Measurements from ENCODE around the gene JAKMIP1.

JAKMIP1 gene

DNA sequence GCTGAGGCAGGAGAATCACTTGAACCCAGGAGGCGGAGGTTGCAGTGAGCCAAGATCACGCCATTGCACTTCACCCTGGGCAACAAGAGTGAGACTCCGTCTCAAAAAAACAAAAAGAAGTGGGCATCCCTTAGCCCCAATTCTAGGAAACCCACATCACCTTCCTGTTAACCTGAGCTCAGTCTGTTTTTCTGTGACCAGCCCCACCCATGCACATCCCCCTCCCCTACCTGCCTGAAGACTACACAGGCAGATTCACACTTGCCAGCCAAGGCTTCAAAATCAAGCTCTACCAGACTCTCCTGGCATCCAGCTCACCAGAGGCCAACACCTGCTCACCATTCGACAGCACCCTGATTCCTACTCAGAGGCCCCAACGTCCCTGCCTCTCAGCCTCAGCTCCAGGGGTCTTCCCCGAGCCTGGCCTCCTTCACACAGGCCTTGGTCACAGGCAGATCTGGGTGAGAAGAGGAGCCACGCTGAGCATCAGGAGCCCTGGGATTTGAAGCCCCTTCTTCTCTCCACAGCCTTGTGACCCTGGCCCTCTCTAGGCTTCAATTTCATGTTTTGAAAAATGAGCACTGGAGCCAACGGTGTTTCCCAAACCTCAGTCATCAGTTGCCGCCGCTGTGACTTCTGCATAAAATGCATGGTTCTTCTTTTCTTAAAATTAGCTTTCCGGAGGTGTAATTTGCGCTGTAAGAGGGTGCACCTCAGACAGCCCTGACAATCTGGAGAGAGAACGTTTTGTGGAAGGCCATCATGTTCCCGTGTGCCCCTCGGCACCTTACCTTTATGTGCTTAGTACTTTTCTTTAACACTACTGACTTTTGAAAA lies 47.3 kb downstream of the JAKMIP1 start:
- no peak overlapping the region for H3K4me2 ChIP-seq (ENCODE audit: low read depth, low read length, poor library complexity, severe bottlenecking)
- H3K9ac ChIP-seq (ENCODE audit: low read depth, low read length, poor library complexity, severe bottlenecking): no peak overlapping the region
- H4K20me1 ChIP-seq (ENCODE audit: insufficient read depth, low read length, poor library complexity, severe bottlenecking): no peaks in the 10 kb centered on the region
- no peak overlapping the region for H2AFZ ChIP-seq (ENCODE audit: low read length)
- TF ChIP-seq, protein P1, sequence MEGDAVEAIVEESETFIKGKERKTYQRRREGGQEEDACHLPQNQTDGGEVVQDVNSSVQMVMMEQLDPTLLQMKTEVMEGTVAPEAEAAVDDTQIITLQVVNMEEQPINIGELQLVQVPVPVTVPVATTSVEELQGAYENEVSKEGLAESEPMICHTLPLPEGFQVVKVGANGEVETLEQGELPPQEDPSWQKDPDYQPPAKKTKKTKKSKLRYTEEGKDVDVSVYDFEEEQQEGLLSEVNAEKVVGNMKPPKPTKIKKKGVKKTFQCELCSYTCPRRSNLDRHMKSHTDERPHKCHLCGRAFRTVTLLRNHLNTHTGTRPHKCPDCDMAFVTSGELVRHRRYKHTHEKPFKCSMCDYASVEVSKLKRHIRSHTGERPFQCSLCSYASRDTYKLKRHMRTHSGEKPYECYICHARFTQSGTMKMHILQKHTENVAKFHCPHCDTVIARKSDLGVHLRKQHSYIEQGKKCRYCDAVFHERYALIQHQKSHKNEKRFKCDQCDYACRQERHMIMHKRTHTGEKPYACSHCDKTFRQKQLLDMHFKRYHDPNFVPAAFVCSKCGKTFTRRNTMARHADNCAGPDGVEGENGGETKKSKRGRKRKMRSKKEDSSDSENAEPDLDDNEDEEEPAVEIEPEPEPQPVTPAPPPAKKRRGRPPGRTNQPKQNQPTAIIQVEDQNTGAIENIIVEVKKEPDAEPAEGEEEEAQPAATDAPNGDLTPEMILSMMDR (conservative IDR thresholded peaks at IDR 0.05; ENCODE audit: low read length): no peak
- TF ChIP-seq EZH2phosphoT487 (IDR thresholded peaks at IDR 0.05; ENCODE audit: borderline replicate concordance): no peak
- H3K27me3 ChIP-seq (ENCODE audit: insufficient read depth, low read length, poor library complexity, severe bottlenecking): no peaks in the 10 kb centered on the region
- no peaks in the 10 kb centered on the region for H3K36me3 ChIP-seq (ENCODE audit: insufficient read depth, low read length)
- H3K79me2 ChIP-seq (ENCODE audit: insufficient read depth, low read length): no peaks in the 10 kb centered on the region
- no peaks in the 10 kb centered on the region for H3K9me2 ChIP-seq (replicated peaks; ENCODE audit: low read depth, low read length)
- no peak overlapping the region for H3K4me3 ChIP-seq (ENCODE audit: low read length, poor library complexity, severe bottlenecking)
- H3K4me1 ChIP-seq (ENCODE audit: insufficient read depth, low read length, poor library complexity, severe bottlenecking): no peaks in the 10 kb centered on the region
- no peaks in the 10 kb centered on the region for H3K9me3 ChIP-seq (ENCODE audit: insufficient read depth, low read depth, low read length)
- no peaks in the 10 kb centered on the region for H3F3A ChIP-seq (ENCODE audit: low read depth)

DNA sequence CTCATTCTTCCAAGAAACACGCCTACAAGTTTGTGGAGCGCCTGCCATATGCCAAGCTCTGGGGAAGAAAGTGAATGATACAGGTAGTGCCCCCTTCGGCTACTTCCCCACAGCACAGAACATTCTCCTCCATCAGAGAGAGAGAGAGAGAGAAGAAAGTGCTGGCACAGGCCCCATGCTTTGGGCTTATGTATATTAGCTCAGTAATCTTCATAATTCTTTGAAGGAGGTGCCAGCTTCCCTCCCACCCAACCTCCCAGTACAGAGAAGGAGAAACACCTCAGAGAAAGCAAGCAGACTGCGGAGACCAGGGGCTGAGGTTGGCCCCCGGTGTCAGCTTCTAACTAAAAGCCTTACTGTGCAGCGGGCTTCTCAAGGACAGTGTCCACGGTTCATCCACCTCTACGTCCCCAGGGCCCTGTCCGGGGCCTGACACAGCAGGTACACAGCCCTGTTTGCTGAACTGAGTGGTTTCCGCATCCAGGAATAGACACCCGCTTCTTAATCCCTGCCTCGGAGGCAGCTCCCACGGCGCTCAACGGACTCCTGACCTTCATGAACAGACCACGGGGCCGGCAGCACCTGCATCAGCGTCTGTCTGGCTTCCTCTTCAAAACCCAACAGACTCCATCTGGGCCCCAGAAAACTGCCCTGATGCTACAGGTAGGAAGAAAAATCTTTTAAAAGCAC lies 50.2 kb downstream of the JAKMIP1 start:
- Histone ChIP-seq H3K4me1 (ENCODE audit: insufficient read depth, low read length, poor library complexity, severe bottlenecking) (no peaks in the 10 kb centered on the region), H3K9ac (ENCODE audit: low read depth, low read length, poor library complexity, severe bottlenecking) (no peak overlapping the region), H3F3A (ENCODE audit: low read depth) (no peaks in the 10 kb centered on the region), H3K27me3 (ENCODE audit: insufficient read depth, low read length, poor library complexity, severe bottlenecking) (no peaks in the 10 kb centered on the region), H3K36me3 (ENCODE audit: insufficient read depth, low read length) (no peaks in the 10 kb centered on the region), H3K79me2 (ENCODE audit: insufficient read depth, low read length) (no peaks in the 10 kb centered on the region), H3K9me2 (replicated peaks; ENCODE audit: low read depth, low read length) (no peaks in the 10 kb centered on the region), H2AFZ (ENCODE audit: low read length) (no peak overlapping the region), H3K4me2 (ENCODE audit: low read depth, low read length, poor library complexity, severe bottlenecking) (no peak overlapping the region), H3K9me3 (ENCODE audit: insufficient read depth, low read depth, low read length) (no peaks in the 10 kb centered on the region), H3K4me3 (ENCODE audit: low read length, poor library complexity, severe bottlenecking) (no peak overlapping the region), H4K20me1 (ENCODE audit: insufficient read depth, low read length, poor library complexity, severe bottlenecking) (no peaks in the 10 kb centered on the region)
- TF ChIP-seq EZH2phosphoT487 (IDR thresholded peaks at IDR 0.05; ENCODE audit: borderline replicate concordance): no peak
- TF ChIP-seq, protein P1 (conservative IDR thresholded peaks at IDR 0.05; ENCODE audit: low read length): no peak

DNA sequence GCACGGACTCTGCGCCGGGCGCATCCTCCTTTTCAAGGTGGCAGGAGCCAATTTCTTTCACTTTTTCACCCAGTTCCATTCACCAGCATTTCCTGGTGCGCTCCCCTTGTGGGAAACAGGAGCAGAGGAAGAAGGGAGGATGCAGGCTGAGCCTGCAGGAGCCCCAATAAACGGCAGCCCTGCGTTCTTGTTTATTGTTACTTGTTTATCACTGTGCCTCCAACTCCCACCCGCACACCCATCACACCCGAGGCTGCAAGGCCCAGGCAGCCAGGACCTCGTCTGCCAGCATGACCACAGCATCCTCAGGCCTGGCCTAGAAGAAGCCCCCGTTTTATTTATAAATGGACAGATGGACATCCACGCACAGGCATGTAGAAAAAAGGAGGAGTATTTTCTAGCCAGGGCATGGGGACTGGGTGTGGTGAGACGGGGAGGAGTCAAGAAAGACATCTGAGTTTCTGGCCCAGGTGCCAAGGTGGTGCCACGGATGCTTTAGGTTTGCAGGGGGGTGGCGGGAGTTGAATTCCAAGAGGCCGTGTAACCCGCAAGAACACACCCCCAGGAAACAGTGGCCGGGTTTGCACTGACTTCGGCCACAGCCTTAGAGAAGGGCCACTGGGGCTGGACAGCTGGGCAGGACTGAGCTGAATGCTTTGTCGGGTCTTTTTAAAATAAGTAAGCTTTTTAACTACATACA lies 51.7 kb downstream of the JAKMIP1 start:
- Histone ChIP-seq H3K9ac (ENCODE audit: low read depth, low read length, poor library complexity, severe bottlenecking) (no peak overlapping the region), H4K20me1 (ENCODE audit: insufficient read depth, low read length, poor library complexity, severe bottlenecking) (no peaks in the 10 kb centered on the region), H3K9me3 (ENCODE audit: insufficient read depth, low read depth, low read length) (no peaks in the 10 kb centered on the region), H3K79me2 (ENCODE audit: insufficient read depth, low read length) (no peaks in the 10 kb centered on the region), H3K36me3 (ENCODE audit: insufficient read depth, low read length) (no peaks in the 10 kb centered on the region), H3K4me1 (ENCODE audit: insufficient read depth, low read length, poor library complexity, severe bottlenecking) (no peaks in the 10 kb centered on the region), H3F3A (ENCODE audit: low read depth) (no peaks in the 10 kb centered on the region), H3K4me2 (ENCODE audit: low read depth, low read length, poor library complexity, severe bottlenecking) (no peak overlapping the region), H2AFZ (ENCODE audit: low read length) (no peak overlapping the region), H3K4me3 (ENCODE audit: low read length, poor library complexity, severe bottlenecking) (no peak overlapping the region), H3K9me2 (replicated peaks; ENCODE audit: low read depth, low read length) (no peaks in the 10 kb centered on the region), H3K27me3 (ENCODE audit: insufficient read depth, low read length, poor library complexity, severe bottlenecking) (no peaks in the 10 kb centered on the region)
- TF ChIP-seq, protein P1 (conservative IDR thresholded peaks at IDR 0.05; ENCODE audit: low read length): no peak
- no peak for TF ChIP-seq EZH2phosphoT487 (IDR thresholded peaks at IDR 0.05; ENCODE audit: borderline replicate concordance)

Measured in Loucy (cell line).